ENCODE data around the gene PKD2L1. TPM values are rescaled to one million over a fixed set of nuclear protein-coding genes. Genes with fewer than 3 reads are reported as not detected.

The PKD2L1 gene
- total and polyA plus RNA-seq, 2 of the 8 experiments (the other 6 are each of a cell fraction or from before 2014, with no cell fraction given), result 0.20 to 0.33 TPM

GRCh38 chr10:100328198-100328597 is 1.8 kb downstream of the PKD2L1 start (continued):
- no peak for TF ChIP-seq CHD7 (IDR thresholded peaks at IDR 0.05; ENCODE audit: insufficient replicate concordance, low read length)
- TF ChIP-seq ASH2L (IDR thresholded peaks at IDR 0.05; ENCODE audit: low read length), result no peak
- no peak for TF ChIP-seq BRCA1 (IDR thresholded peaks at IDR 0.05; ENCODE audit: low read depth, low read length)
- no peak for TF ChIP-seq TAF7 (optimal IDR thresholded peaks at IDR 0.05; ENCODE audit: borderline replicate concordance, low read depth, low read length)
- TF ChIP-seq, protein P1, sequence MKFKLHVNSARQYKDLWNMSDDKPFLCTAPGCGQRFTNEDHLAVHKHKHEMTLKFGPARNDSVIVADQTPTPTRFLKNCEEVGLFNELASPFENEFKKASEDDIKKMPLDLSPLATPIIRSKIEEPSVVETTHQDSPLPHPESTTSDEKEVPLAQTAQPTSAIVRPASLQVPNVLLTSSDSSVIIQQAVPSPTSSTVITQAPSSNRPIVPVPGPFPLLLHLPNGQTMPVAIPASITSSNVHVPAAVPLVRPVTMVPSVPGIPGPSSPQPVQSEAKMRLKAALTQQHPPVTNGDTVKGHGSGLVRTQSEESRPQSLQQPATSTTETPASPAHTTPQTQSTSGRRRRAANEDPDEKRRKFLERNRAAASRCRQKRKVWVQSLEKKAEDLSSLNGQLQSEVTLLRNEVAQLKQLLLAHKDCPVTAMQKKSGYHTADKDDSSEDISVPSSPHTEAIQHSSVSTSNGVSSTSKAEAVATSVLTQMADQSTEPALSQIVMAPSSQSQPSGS (IDR thresholded peaks at IDR 0.05; ENCODE audit: low read length), result no peak
- no peak for TF ChIP-seq RAD21 (IDR thresholded peaks at IDR 0.05 in 1 of 2, conservative IDR thresholded peaks at IDR 0.05 in 1 of 2; ENCODE audit: low read depth in 2 of 2, low read length in 2 of 2)

Measured in H1 (cell line).